GM10847 (cell line): ENCODE measurements around the gene THSD7A.

ENCODE experiments used
- POLR2A ChIP-seq: IDR thresholded peaks from 2 replicates; pipeline ENCODE4 v1.6.1; 2011; ENCODE audit not compliant: insufficient read length; ENCODE audit errors: extremely low read depth

THSD7A gene

DNA sequence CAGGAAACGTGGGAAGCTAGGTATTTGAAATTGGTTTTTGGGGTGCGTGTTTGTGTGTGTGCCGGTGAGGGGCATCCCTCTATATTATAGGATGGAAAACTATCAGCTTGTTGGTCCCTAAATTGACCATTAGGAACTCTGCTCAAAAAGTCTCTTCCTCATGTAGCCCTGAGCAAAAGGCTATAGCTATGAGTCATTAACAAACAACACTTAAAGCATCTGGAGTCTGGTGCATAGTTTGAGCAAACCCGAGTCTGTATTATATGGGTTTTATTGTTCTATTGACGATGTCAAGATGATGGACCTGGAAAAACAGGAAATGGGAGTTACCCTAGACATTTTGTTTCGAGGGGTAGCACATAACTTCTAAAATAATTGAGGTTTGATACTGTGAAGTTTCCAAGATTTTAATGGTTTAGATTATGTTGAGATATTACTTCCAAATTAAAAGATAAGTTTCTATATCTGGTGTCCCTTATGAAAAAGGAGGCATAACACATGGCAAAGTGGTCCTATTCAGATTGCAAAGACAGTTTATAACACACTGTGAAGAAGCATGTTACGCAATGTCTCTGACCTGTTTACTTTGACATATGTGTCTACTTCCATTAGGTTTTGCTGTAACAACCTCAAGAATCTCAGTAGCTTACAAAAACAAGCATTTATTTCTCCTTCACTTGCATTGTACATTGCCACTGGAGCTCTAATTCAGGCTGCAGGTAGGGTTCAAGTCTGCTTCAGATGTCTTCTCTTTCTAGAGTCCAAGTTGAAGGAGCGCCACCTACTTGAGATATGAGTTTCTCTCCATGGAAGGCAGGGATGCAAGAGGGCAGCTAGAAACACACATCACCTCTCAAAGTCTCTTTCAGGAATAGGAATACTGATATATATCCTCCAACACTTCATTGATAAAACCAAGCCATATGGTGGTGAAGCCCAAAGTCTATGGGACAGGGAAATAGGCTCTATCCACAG lies 500.6 kb downstream of the THSD7A start:
- no peak for TF ChIP-seq POLR2A

DNA sequence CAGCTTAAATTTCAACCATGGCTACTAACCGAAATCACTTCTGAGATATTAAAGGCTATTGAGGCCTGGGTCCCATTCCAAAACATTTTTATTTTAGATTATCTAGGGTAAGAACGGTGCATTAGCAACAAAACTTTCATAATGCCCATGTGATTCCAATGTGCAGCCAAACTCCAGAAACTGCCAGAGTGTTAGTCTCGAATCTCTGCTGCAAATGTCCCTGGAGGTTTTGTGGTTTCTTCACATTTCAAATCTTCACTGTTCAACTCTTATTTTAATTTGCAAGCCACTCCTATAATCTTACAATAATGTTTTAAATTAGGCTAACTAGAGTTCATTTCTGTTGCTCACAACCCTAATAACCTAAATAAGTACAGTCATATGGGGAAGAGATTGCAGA lies 501.3 kb downstream of the THSD7A start:
- TF ChIP-seq POLR2A: no peak

DNA sequence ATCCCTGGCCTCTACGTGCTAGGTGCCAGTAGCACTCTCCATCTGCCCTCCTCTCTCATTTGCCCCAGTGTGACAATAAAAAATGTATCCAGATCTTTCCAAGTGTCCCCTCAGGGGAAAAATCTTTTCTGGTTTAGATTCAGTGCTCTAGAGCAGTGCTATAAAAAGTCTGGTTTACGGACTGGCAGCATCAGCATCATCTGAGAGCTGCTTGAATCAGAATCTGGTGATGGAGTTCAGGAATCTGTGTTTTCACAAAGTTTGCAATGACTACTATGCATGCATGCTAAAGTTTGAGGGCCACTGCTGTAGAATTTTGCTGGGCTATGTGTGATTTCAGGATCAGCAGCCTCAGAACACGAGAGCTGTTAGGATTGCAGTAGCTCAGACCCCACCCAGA lies 501.8 kb downstream of the THSD7A start:
- TF ChIP-seq POLR2A: no peak

DNA sequence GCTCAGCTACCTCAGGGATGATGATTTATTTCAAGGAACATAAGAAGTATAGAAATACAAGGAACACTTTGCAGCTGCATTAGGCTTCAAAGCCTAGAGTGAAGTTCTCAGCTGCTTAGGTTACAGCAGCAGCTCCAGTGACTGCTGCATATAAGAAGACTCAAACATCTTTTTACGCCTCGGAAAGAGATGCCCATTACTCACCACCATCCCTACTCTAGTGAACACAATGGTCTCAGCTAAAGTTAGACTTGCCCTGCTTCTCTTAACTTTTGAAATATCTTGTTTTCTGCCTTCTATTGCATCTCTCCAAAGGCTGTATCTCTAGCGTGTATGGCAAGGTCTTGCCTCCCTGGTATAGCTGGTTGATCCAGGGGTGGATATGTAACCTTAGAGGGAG lies 502.4 kb downstream of the THSD7A start:
- TF ChIP-seq POLR2A: no peak

GRCh38 chr7:11328309-11328708 lies 503.7 kb downstream of the THSD7A start:
- TF ChIP-seq POLR2A: no peak

- no peak for TF ChIP-seq POLR2A
Measured at GRCh38 chr7:11327633-11328032, 504.4 kb downstream of the THSD7A start.
